HepG2 (cell line): ENCODE data around the gene TMEM39A. TPM values are rescaled to one million over a fixed set of nuclear protein-coding genes. Genes with fewer than 3 reads are reported as not detected.

Experiments
- CEBPB ChIP-seq: IDR thresholded peaks from 2 replicates; pipeline ENCODE4 v1.6.1; 2011; ENCODE audit warnings: low read depth, low read length, improper control_type of control experiment, borderline replicate concordance
- CSRNP1 ChIP-seq: sonication (generic); formaldehyde crosslinking; IDR thresholded peaks from 2 replicates; pipeline ENCODE4 v1.8.1; 2023; ENCODE audit warnings: mild to moderate bottlenecking, missing genetic modification reagents
- FUBP1 ChIP-seq: sonication (generic); formaldehyde crosslinking; IDR thresholded peaks from 2 replicates; pipeline ENCODE4 v1.5.1; 2020; ENCODE audit warnings: missing genetic modification reagents, mild to moderate bottlenecking, borderline replicate concordance
- HNF1B ChIP-seq: sonication (generic); formaldehyde crosslinking; IDR thresholded peaks from 2 replicates; pipeline ENCODE4 v1.5.1; 2020; ENCODE audit warnings: mild to moderate bottlenecking, moderate library complexity, missing genetic modification reagents
- KLF13 ChIP-seq: sonication (generic); formaldehyde crosslinking; IDR thresholded peaks from 2 replicates; pipeline ENCODE4 v1.4.0; 2020; ENCODE audit warnings: mild to moderate bottlenecking, missing genetic modification reagents
- MTERF4 ChIP-seq: sonication (generic); formaldehyde crosslinking; IDR thresholded peaks from 2 replicates; pipeline ENCODE4 v1.8.0; 2023; ENCODE audit warnings: mild to moderate bottlenecking, missing genetic modification reagents
- MXI1 ChIP-seq: IDR thresholded peaks from 3 replicates; pipeline ENCODE4 v1.6.1; 2012; ENCODE audit warnings: low read depth, low read length, inconsistent platforms, borderline replicate concordance
- NRL ChIP-seq: sonication (generic); formaldehyde crosslinking; IDR thresholded peaks from 2 replicates; pipeline ENCODE4 v1.5.0; 2020; ENCODE audit warnings: missing genetic modification reagents, mild to moderate bottlenecking, moderate library complexity, borderline replicate concordance
- POGK ChIP-seq: sonication (generic); formaldehyde crosslinking; conservative IDR thresholded peaks from 2 replicates; pipeline ENCODE4 v1.8.0; 2022; ENCODE audit warnings: mild to moderate bottlenecking, moderate library complexity, missing genetic modification reagents
- PRDM4 ChIP-seq: sonication (generic); formaldehyde crosslinking; IDR thresholded peaks from 2 replicates; pipeline ENCODE4 v1.9.0; 2021; ENCODE audit warnings: missing genetic modification reagents, borderline replicate concordance
- RXRB ChIP-seq: IDR thresholded peaks from 2 replicates; pipeline ENCODE4 v1.6.1; 2016; ENCODE audit warnings: borderline replicate concordance, missing genetic modification reagents, missing compliant biosample characterization
- SRSF9 ChIP-seq: fragments of 200-400 bp; formaldehyde crosslinking; IDR thresholded peaks from 2 replicates; pipeline ENCODE4 v1.6.1; 2018; ENCODE audit warnings: borderline replicate concordance, mild to moderate bottlenecking, low read depth, low read length; ENCODE audit not compliant: insufficient read depth, poor library complexity, severe bottlenecking
- ZFP1 ChIP-seq: IDR thresholded peaks from 2 replicates; pipeline ENCODE4 v1.6.1; 2016
- ZNF484 ChIP-seq: sonication (generic); formaldehyde crosslinking; IDR thresholded peaks from 2 replicates; pipeline ENCODE4 v1.5.1; 2020; ENCODE audit warnings: mild to moderate bottlenecking, low read depth, missing genetic modification reagents, borderline replicate concordance
- polyA plus RNA-seq, 8 experiments: library from polyadenylated mRNA; depleted of rRNA in 3 of 8; stranded (reverse) in 7 of 8; unstranded in 1 of 8; fragments of >200 nt; fragmentation: Illumina TruSeq in 4 of 8; extraction: Trizol in 4 of 8; gene quantifications; 2 replicates each; pipeline versions ENCODE4 v1.2.1 to v1.2.3, GENCODE V29; 2011 to 2016; ENCODE audit warnings: low read depth in 4 of 8, missing spikeins in 1 of 8, mixed read lengths in 1 of 8; ENCODE audit not compliant: insufficient read depth in 1 of 8
- total RNA-seq, 5 experiments: library from RNA; depleted of rRNA; stranded (reverse); fragments of >200 nt; fragmentation: Illumina TruSeq; extraction: Trizol; gene quantifications; 2 replicates each; pipeline ENCODE4 v1.2.3, GENCODE V29; 2016; ENCODE audit warnings: low read depth in 1 of 5

TMEM39A gene
- total and polyA plus RNA-seq, 2 of the 13 experiments (the other 11 are each of a cell fraction or from before 2014, with no cell fraction given), result 55.8 to 64.9 TPM

GRCh38 chr3:119498186-119499011, 35.0 kb upstream of the TMEM39A start, which contains the start of gene TIMMDC1 (continued):
- peak; percentile 85 for TF ChIP-seq HNF1B (CRISPR knock-in tag)
- TF ChIP-seq KLF13 (CRISPR knock-in tag), result no peak
- TF ChIP-seq POGK (CRISPR knock-in tag), result no peak
- TF ChIP-seq FUBP1 (CRISPR knock-in tag), result no peak
- TF ChIP-seq NRL (CRISPR knock-in tag), result peak; percentile 58; the same call in 1 of the 2 replicates
- peak; percentile 84; the same call in 1 of the 2 replicates for TF ChIP-seq RXRB
- TF ChIP-seq CEBPB, result no peak
- TF ChIP-seq ZFP1 (CRISPR knock-in tag), result peak; percentile 64; the same call in 1 of the 2 replicates
- TF ChIP-seq ZNF484, result no peak
- TF ChIP-seq CSRNP1 (CRISPR knock-in tag), result no peak; the same call in 1 of the 2 replicates
- no peak for TF ChIP-seq MTERF4 (CRISPR knock-in tag)
- peak; percentile 41; the same call in 1 of the 2 replicates for TF ChIP-seq PRDM4 (CRISPR knock-in tag)
- peak; percentile 91; the same call in 2 of the 3 replicates for TF ChIP-seq MXI1
- no peak for TF ChIP-seq SRSF9
